NB4 (cell line): ENCODE results near the gene FAM53A.
"Not testable (repeated sequence)": the region's sequence is repeated elsewhere in the genome, so short reads cannot be mapped to it uniquely, and the experiment has no call there.

ENCODE experiments used
- DNase-seq: peaks from one replicate; pipeline ENCODE4 v3.0.0; 2010; ENCODE audit warnings: low read depth
- H3K4me3 ChIP-seq: one replicate; pipeline ENCODE4 v1.5.1; 2011; ENCODE audit warnings: mild to moderate bottlenecking, low read depth, low read length, moderate library complexity
- CTCF ChIP-seq: IDR thresholded peaks from one replicate; pipeline ENCODE4 v1.5.1; 2012; ENCODE audit warnings: low read depth, low read length
- MYC ChIP-seq: IDR thresholded peaks from 2 replicates; pipeline ENCODE4 v1.6.1; 2011; ENCODE audit warnings: low read depth, low read length
- POLR2A ChIP-seq: IDR thresholded peaks from 2 replicates; pipeline ENCODE4 v1.6.1; 2011; ENCODE audit warnings: mild to moderate bottlenecking; ENCODE audit not compliant: insufficient read length; ENCODE audit errors: extremely low read depth
- TF ChIP-seq, protein P1 (sequence below): IDR thresholded peaks from 2 replicates; pipeline ENCODE4 v1.6.1; 2011; ENCODE audit warnings: low read depth, low read length

The FAM53A gene

GRCh38 chr4:1610791-1611500 lies 73.2 kb downstream of the FAM53A start:
- TF ChIP-seq POLR2A (no peak), CTCF (no peak), MYC (no peak)
- TF ChIP-seq, protein P1, sequence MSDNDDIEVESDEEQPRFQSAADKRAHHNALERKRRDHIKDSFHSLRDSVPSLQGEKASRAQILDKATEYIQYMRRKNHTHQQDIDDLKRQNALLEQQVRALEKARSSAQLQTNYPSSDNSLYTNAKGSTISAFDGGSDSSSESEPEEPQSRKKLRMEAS = no peak
- DNase-seq = no peak
- no peak overlapping the region for H3K4me3 ChIP-seq

DNA sequence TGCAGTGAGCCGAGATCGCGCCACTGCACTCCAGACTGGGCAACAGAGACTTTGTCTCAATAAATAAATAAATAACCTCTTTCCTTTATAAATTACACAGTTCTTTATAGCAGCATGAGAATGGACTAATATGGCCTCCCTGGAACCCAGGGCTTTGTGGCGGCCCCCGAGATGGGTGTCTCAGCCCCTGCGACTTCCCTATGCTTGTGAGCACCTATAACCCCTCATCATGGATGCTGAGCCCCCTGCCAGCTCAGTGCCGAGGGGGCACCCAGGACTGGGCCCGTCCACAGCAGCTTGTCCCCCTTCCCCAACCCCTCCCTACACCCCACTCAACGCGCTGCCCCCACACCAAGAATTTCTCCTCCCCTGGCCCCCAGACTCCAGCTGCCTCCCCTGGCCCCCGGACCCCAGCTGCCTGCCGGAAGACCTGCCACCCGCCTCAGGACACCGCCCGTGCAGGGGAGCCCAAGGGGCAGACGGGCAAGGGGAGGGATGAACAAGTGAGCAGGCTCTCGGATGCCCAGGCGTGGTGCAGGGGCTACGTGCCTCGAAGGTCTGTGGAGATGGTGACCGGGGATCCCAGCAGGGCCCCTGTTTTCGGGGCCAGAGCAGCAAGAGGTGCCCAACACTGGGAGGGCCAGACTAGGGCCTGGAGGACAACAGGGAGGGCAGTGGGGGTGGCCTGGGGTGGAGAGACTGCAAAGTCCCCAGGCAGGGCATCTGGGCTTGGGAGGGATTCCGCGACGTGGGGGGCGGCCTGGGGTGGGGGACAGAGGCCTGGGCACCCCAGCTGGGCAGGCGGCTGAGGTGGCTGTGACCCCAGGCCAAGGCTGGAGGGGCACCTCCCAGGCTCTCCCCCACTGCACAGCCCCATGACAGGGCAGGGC lies 74.0 kb downstream of the FAM53A start:
- H3K4me3 ChIP-seq = no peak overlapping the region
- TF ChIP-seq POLR2A = no peak
- no peak for TF ChIP-seq CTCF
- TF ChIP-seq, protein P1 = no peak
- TF ChIP-seq MYC = no peak
- DNase-seq = no peak

DNA sequence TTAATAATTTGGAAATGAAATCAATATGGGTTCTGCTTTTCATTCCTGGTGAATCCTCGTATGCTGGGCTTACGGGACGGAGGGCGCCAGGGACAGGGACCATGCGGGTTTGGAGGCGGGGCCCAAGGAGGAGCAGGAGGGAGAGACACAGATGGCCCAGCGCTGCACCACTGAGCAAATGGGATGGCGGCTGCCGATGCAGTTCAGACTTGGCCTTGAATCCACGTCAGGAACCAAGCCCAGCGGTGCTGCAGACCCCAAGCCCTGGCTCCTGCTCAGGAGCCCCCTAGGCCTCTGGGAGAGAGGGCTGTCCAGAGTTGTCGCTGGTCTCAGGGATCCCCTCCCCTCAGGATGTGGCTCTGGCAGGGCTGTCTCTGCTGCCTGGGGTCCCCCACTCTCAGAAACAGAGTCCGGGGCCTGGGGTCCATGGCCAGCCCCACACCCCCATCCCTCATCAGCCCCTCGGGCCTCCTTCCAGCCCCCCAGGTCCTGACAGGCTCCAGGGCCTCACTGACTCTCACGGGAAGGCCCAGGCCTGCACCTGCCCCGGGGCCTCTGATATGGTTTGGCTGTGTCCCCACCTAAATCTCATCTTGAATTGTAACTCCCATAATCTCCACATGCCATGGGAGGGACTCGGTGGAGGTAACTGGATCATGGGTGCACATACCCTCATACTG lies 75.2 kb downstream of the FAM53A start:
- no peak for DNase-seq
- H3K4me3 ChIP-seq = no peak overlapping the region
- TF ChIP-seq, protein P1 = no peak
- TF ChIP-seq POLR2A = no peak
- no peak for TF ChIP-seq CTCF
- no peak for TF ChIP-seq MYC

- no peak for DNase-seq
Measured at GRCh38 chr4:1608196-1608820, 75.8 kb downstream of the FAM53A start.

DNA sequence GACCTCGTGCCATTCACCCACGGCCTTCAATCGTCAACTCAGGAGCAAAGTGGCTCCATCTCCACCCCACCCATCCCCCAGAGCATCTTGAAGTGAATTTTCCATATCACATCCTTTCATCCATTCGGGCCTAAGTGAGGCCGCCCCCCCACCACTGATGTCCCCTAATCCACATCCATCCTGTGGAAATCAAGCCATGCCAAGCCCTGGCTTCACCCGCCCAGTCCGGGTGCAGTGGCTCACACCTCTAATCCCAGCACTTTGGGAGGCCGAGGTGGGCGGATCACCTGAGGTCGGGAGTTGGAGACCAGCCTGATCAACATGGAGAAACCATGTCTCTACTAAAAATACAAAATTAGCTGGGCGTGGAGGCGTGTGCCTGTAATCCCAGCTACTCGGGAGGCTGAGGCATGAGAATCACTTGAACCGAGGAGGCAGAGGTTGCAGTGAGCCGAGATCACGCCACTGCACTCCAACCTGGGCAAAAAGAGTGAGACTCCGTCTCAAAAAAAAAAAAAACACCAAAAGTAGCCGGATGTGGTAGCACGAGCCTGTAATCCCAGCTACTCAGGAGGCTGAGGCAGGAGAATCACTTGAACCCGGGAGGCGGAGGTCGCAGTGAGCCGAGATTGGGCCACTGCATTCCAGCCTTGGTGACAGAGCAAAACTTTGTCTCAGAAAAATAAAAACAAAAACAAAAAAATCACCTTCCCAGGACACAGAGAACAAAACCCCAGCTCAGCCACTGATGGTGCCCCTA lies 76.5 kb downstream of the FAM53A start:
- not testable (repeated sequence) for H3K4me3 ChIP-seq, DNase-seq

More at GRCh38 chr4:1608196-1608820, 75.8 kb downstream of the FAM53A start:
- no peak overlapping the region for H3K4me3 ChIP-seq
- TF ChIP-seq POLR2A (no peak), MYC (no peak), CTCF (no peak)
- TF ChIP-seq, protein P1 = no peak
